GM12878 (cell line): ENCODE data around the gene CPVL. TPM values are rescaled to one million over a fixed set of nuclear protein-coding genes. Genes with fewer than 3 reads are reported as not detected.

ENCODE experiments used
- ATAC-seq: fragments of 200-7000 bp; cut with Tn5 transposase; 3 replicates; pipeline ENCODE4 v1.9.1; 2020; ENCODE audit warnings: mild to moderate bottlenecking, moderate library complexity
- BruUV-seq: library from RNA; stranded (reverse); fragments of 400-500 nt; replicated peaks from 2 replicates; lab custom pipeline; 2021; lab: Mats Ljungman, UMichigan
- CTCF ChIA-PET: fragments of 300-600 bp; sonication (Branson Sonifier 250); formaldehyde crosslinking; extraction: SDS; loops from one replicate; lab custom pipeline; 2021; ENCODE audit warnings: inconsistent platforms; lab: Yijun Ruan, JAX
- POLR2A ChIA-PET: fragments of 350-600 bp; formaldehyde crosslinking; extraction: SDS; loops from one replicate; lab custom pipeline; 2021; ENCODE audit warnings: inconsistent platforms; lab: Charles Lee
- RAD21 ChIA-PET: fragments of 300-600 bp; sonication (Branson Sonifier 250); formaldehyde crosslinking; loops from one replicate; lab custom pipeline; 2023; ENCODE audit warnings: antibody characterized with exemption; ENCODE audit not compliant: unreplicated experiment; lab: Charles Lee
- SMC1A ChIA-PET: fragments of 300-600 bp; sonication (Branson Sonifier 250); formaldehyde crosslinking; loops from one replicate; lab custom pipeline; 2023; ENCODE audit not compliant: unreplicated experiment, uncharacterized antibody; lab: Charles Lee
- DNase-seq: peaks from one replicate; pipeline ENCODE4 v3.0.0-alpha.2; 2011; ENCODE audit warnings: low read depth, low spot score
- FAIRE-seq: peaks from 3 replicates; lab custom pipeline; 2011; peaks lifted over from hg19 to GRCh38; lab: Jason Lieb, UNC
- H2AFZ ChIP-seq: 2 replicates; pipeline ENCODE4 v1.6.0; 2011; ENCODE audit warnings: low read depth, low read length, control low read depth; ENCODE audit not compliant: control insufficient read depth
- H3K27ac ChIP-seq: 2 replicates; pipeline ENCODE4 v1.5.1; 2011; ENCODE audit warnings: control low read depth; ENCODE audit not compliant: control insufficient read depth, insufficient read depth
- H3K27me3 ChIP-seq, 2 experiments: replicated peaks in 1 of 2; 2 replicates each; pipeline versions ENCODE4 v1.6.0 to v1.6.1; 2011; ENCODE audit warnings: low read length in 1 of 2; ENCODE audit not compliant: control insufficient read depth in 2 of 2, insufficient read depth in 2 of 2
- H3K36me3 ChIP-seq, 2 experiments: 2 replicates each; pipeline ENCODE4 v1.5.1; 2011; ENCODE audit warnings: low read length in 1 of 2; ENCODE audit not compliant: control insufficient read depth in 2 of 2, insufficient read depth in 2 of 2
- H3K4me1 ChIP-seq: 2 replicates; pipeline ENCODE4 v1.6.1; 2011; ENCODE audit warnings: mild to moderate bottlenecking, low read length, moderate library complexity, mixed read lengths; ENCODE audit not compliant: control insufficient read depth, insufficient read depth
- H3K4me2 ChIP-seq: 2 replicates; pipeline ENCODE4 v1.6.0; 2011; ENCODE audit warnings: control low read depth; ENCODE audit not compliant: control insufficient read depth, insufficient read depth
- H3K4me3 ChIP-seq: fragments of 200-600 bp; sonication (generic); 2 replicates; pipeline ENCODE4 v1.5.1; 2016
- H3K79me2 ChIP-seq: 2 replicates; pipeline ENCODE4 v1.6.0; 2011; ENCODE audit warnings: low read length; ENCODE audit not compliant: control insufficient read depth, insufficient read depth
- H3K9ac ChIP-seq: 2 replicates; pipeline ENCODE4 v1.8.0; 2011; ENCODE audit warnings: low read length, control low read depth, mixed read lengths; ENCODE audit not compliant: control insufficient read depth, insufficient read depth
- H3K9me3 ChIP-seq: replicated peaks from 3 replicates; pipeline ENCODE4 v1.5.1; 2011; ENCODE audit warnings: mild to moderate bottlenecking, low read length; ENCODE audit not compliant: control insufficient read depth, insufficient read depth
- H4K20me1 ChIP-seq: 2 replicates; pipeline ENCODE4 v1.6.0; 2011; ENCODE audit not compliant: control insufficient read depth, insufficient read depth
- BCL11A ChIP-seq: IDR thresholded peaks from 2 replicates; pipeline ENCODE4 v1.6.1; 2011; ENCODE audit warnings: low read depth, low read length
- BMI1 ChIP-seq: fragments of 450-650 bp; IDR thresholded peaks from 2 replicates; pipeline ENCODE4 v1.6.1; 2016; ENCODE audit warnings: mild to moderate bottlenecking, moderate library complexity, borderline replicate concordance
- EED ChIP-seq: sonication (generic); IDR thresholded peaks from 2 replicates; pipeline ENCODE4 v1.6.1; 2016; ENCODE audit warnings: antibody characterized with exemption, low read depth
- FOXK2 ChIP-seq: fragments of 450-650 bp; IDR thresholded peaks from 2 replicates; pipeline ENCODE4 v1.6.1; 2017; ENCODE audit warnings: mild to moderate bottlenecking, moderate library complexity
- HCFC1 ChIP-seq: fragments of 150-350 bp; IDR thresholded peaks from 2 replicates; pipeline ENCODE4 v1.6.1; 2014; ENCODE audit warnings: low read length
- JUND ChIP-seq: IDR thresholded peaks from 2 replicates; pipeline ENCODE4 v1.6.1; 2012; ENCODE audit warnings: low read depth, mild to moderate bottlenecking, low read length, improper control_type of control experiment, moderate library complexity
- KDM1A ChIP-seq: fragments of 200-600 bp; sonication (generic); IDR thresholded peaks from 2 replicates; pipeline ENCODE4 v1.6.1; 2016; ENCODE audit warnings: borderline replicate concordance
- KLF5 ChIP-seq: fragments of 450-650 bp; IDR thresholded peaks from 2 replicates; pipeline ENCODE4 v1.6.1; 2014; ENCODE audit warnings: mild to moderate bottlenecking; ENCODE audit not compliant: partially characterized antibody
- MXI1 ChIP-seq: fragments of 150-350 bp; IDR thresholded peaks from 2 replicates; pipeline ENCODE4 v1.6.1; 2011; ENCODE audit warnings: low read depth, mild to moderate bottlenecking, inconsistent platforms, low read length, improper control_type of control experiment
- NRF1 ChIP-seq: conservative IDR thresholded peaks from 2 replicates; pipeline ENCODE4 v1.6.1; 2011; ENCODE audit warnings: mild to moderate bottlenecking, low read depth, low read length, improper control_type of control experiment
- RAD21 ChIP-seq: IDR thresholded peaks from 2 replicates; pipeline ENCODE4 v1.6.1; 2011; ENCODE audit warnings: mild to moderate bottlenecking, low read depth, low read length, moderate library complexity; ENCODE audit not compliant: insufficient read depth
- RBBP5 ChIP-seq: fragments of 200-600 bp; sonication (generic); conservative IDR thresholded peaks from 2 replicates; pipeline ENCODE4 v1.6.1; 2016
- USF2 ChIP-seq: IDR thresholded peaks from 2 replicates; pipeline ENCODE4 v1.6.1; 2011; ENCODE audit warnings: low read depth, low read length, improper control_type of control experiment, borderline replicate concordance
- ZNF687 ChIP-seq: fragments of 450-650 bp; IDR thresholded peaks from 2 replicates; pipeline ENCODE4 v1.6.1; 2017; ENCODE audit warnings: mild to moderate bottlenecking, moderate library complexity
- WGBS: methylation state at CpG from one replicate; pipeline ENCODE4 v1.1.6; 2016; ENCODE audit warnings: low lambda C conversion rate; ENCODE audit not compliant: insufficient replicate concordance, insufficient coverage; ENCODE audit errors: missing lambda C conversion rate; 5-methylcytosine and 5-hydroxymethylcytosine counted together
- in situ Hi-C: fragments of 300-500 bp; cut with MboI; formaldehyde crosslinking; loops from 9 replicates; pipeline ENCODE4 v1.14.3; 2018; ENCODE audit warnings: mixed read lengths
- intact Hi-C: fragments of 100-400 bp; cut with micrococcal nuclease; formaldehyde crosslinking; loops from one replicate; pipeline ENCODE4 v1.14.2; 2022; ENCODE audit not compliant: unreplicated experiment
- polyA plus RNA-seq, 11 experiments: library from polyadenylated mRNA; depleted of rRNA in 4 of 11; unstranded in 6 of 11; stranded (reverse) in 5 of 11; fragments of >200 nt; fragmentation: Nextera tagmentation in 4 of 11; fragmentation: Illumina TruSeq in 1 of 11; extraction: Ambion mirVana in 4 of 11; extraction: Trizol in 1 of 11; gene quantifications; 1 replicate in 1 of 11; 2 replicates in 10 of 11; pipeline versions ENCODE4 v1.2.1 to v1.2.3, GENCODE V29; 2011 to 2016; ENCODE audit warnings: inconsistent platforms in 2 of 11, missing spikeins in 2 of 11, low read depth in 1 of 11
- total RNA-seq, 4 experiments: library from RNA; depleted of rRNA in 3 of 4; stranded (reverse); fragments of >200 nt in 3 of 4; fragmentation: Illumina TruSeq in 1 of 4; extraction: Trizol in 1 of 4; gene quantifications; 2 replicates each; pipeline versions ENCODE4 v1.2.1 to v1.2.3, GENCODE V29; 2013 to 2021

Gene CPVL
- total and polyA plus RNA-seq, 10 of the 15 experiments (the other 5 are each of a cell fraction or from before 2014, with no cell fraction given), result 0.59 TPM; not detected in 9

DNA sequence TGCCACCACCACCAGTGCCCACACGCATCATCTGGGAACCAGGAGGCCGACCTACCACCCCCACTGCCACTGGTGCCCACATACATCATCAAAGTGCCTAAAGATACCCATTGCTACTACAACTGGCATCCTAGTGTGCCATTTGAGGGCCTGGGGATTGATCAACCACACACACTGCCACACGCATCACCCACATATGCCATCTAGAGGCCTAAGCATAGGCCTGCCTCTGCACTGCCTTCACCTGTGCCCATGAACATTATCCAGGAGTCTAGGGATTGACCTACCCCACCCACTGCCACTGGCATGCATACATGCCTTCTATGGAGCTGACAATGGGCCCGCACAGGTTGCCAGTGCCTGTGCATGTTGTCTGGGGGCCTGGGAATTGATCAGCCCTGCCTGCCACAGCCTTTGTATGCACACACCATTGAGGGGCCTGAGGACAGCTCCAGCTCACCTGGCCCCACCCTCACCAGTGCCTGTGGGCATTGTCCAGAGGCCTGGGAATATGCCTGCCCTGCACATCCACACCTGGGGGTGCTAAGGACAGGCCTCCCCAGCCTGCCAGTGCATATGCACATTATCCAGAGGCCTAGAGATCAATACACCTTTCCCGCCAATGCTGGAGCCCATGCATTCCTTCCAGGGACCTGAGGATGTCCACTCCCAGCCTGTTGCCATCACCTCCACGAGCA lies 123.9 kb downstream of the CPVL start:
- ChIA-PET POLR2A (no interaction called here), CTCF (no interaction called here), SMC1A (no interaction called here), RAD21 (no interaction called here)
- intact Hi-C loops (no loop called here), in situ Hi-C loops (no loop called here)
- TF ChIP-seq EED (no peak), BCL11A (no peak), KDM1A (no peak), BMI1 (no peak), FOXK2 (no peak), RAD21 (no peak), NRF1 (no peak), HCFC1 (no peak), ZNF687 (no peak), KLF5 (no peak), JUND (no peak), RBBP5 (no peak), MXI1 (no peak), USF2 (no peak)
- H3K9ac ChIP-seq, result no peak overlapping the region
- no peak overlapping the region for H3K4me3 ChIP-seq
- BruUV-seq, result no TSS peak
- DNase-seq, result no peak
- ATAC-seq, result no peak
- H3K27me3 ChIP-seq, result no peaks in the 10 kb centered on the region
- H3K79me2 ChIP-seq, result no peaks in the 10 kb centered on the region
- no peaks in the 10 kb centered on the region for H3K36me3 ChIP-seq
- FAIRE-seq, result no peak
- no peaks in the 10 kb centered on the region for H4K20me1 ChIP-seq
- H3K4me1 ChIP-seq, result no peaks in the 10 kb centered on the region
- no peak overlapping the region for H3K27ac ChIP-seq
- no peak overlapping the region for H2AFZ ChIP-seq
- H3K9me3 ChIP-seq, result no peaks in the 10 kb centered on the region
- 49% methylated on average over 6 of the region's 6 CpGs for WGBS
- no peak overlapping the region for H3K4me2 ChIP-seq
